Esophagus squamous epithelium (tissue), 4 donors: ENCODE data around the gene RETN.

Source experiments
- CTCF ChIP-seq, 6 experiments: fragments of 450-650 bp in 4 of 6; fragments of 200-600 bp in 2 of 6; sonication (generic) in 2 of 6; IDR thresholded peaks; one replicate each; pipeline ENCODE4 v1.5.1; 2016 to 2019; ENCODE audit warnings: antibody characterized with exemption in 6 of 6, mild to moderate bottlenecking in 4 of 6, moderate library complexity in 4 of 6
- POLR2A ChIP-seq, 4 donors: fragments of 450-650 bp; IDR thresholded peaks; one replicate each; pipeline ENCODE4 v1.6.1; 2017; ENCODE audit warnings: antibody characterized with exemption in 4 of 4, mild to moderate bottlenecking in 4 of 4, moderate library complexity in 3 of 4

DNA sequence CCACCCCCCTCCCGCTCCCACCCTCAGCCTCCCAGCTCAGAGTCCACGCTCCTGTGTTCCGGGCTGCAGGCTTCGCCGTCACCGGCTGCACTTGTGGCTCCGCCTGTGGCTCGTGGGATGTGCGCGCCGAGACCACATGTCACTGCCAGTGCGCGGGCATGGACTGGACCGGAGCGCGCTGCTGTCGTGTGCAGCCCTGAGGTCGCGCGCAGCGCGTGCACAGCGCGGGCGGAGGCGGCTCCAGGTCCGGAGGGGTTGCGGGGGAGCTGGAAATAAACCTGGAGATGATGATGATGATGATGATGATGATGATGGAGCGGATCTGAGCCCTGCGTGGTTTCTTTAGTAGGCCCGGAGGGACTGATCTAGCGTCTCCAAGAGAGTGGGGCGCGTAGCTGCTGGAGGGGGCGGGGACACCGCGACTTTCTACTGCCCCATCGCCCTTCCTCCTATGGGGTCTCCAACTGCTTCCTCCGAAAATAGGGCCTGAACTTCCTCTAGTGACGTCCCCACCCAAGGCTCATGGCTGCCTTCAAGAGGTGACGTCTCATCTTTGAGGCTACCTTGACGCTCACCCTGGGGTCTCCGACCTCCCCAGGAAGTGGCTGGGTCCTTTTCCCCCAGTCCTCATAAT lies 1.4 kb downstream of the RETN start:
- TF ChIP-seq POLR2A (IDR thresholded peaks at IDR 0.05) (no peak), CTCF (IDR thresholded peaks at IDR 0.05) (no peak)
